Sigmoid colon (tissue), 4 donors: Measurements from ENCODE around the gene ACTR2.

Experiments used
- CTCF ChIP-seq, 4 experiments: fragments of 450-650 bp in 3 of 4; fragments of 200-600 bp in 1 of 4; IDR thresholded peaks; one replicate each; pipeline ENCODE4 v1.5.1; 2016 to 2019; ENCODE audit warnings: antibody characterized with exemption in 4 of 4, mild to moderate bottlenecking in 3 of 4, moderate library complexity in 2 of 4
- EP300 ChIP-seq, 4 donors: sonication (generic); formaldehyde crosslinking; IDR thresholded peaks; one replicate each; pipeline ENCODE4 v1.6.1; 2017; ENCODE audit warnings: antibody characterized with exemption in 4 of 4
- POLR2A ChIP-seq, 2 donors: fragments of 450-650 bp; IDR thresholded peaks; one replicate each; pipeline ENCODE4 v1.6.1; 2016; ENCODE audit warnings: antibody characterized with exemption in 2 of 2, mild to moderate bottlenecking in 2 of 2, moderate library complexity in 2 of 2
- POLR2AphosphoS5 ChIP-seq, 4 donors: sonication (generic); formaldehyde crosslinking; IDR thresholded peaks; one replicate each; pipeline ENCODE4 v1.6.1; 2017; ENCODE audit warnings: antibody characterized with exemption in 4 of 4

- no peak for TF ChIP-seq CTCF (IDR thresholded peaks at IDR 0.05)
- TF ChIP-seq POLR2AphosphoS5 (IDR thresholded peaks at IDR 0.05): no peak
- TF ChIP-seq POLR2A (IDR thresholded peaks at IDR 0.05): no peak
- TF ChIP-seq EP300 (IDR thresholded peaks at IDR 0.05): no peak
Measured at GRCh38 chr2:65282477-65283053, 54.9 kb downstream of the ACTR2 start.
